GM13976 (cell line): ENCODE measurements around the gene TIMP2.

ENCODE experiments used
- DNase-seq: peaks from one replicate; pipeline ENCODE4 v3.0.0; 2012; ENCODE audit warnings: low spot score
- in situ Hi-C: fragments of 300-500 bp; cut with MboI; formaldehyde crosslinking; loops from one replicate; pipeline ENCODE4 v1.12.0; 2022; ENCODE audit warnings: low sequenced_read_pairs, mixed read lengths, inconsistent platforms; ENCODE audit not compliant: unreplicated experiment
- TF ChIP-seq, protein P1 (sequence below): IDR thresholded peaks from 2 replicates; pipeline ENCODE4 v1.5.1; 2012; ENCODE audit warnings: borderline replicate concordance, mild to moderate bottlenecking; ENCODE audit not compliant: insufficient read depth; ENCODE audit errors: extremely low read depth, missing control alignments, control extremely low read depth

The TIMP2 gene, protein sequence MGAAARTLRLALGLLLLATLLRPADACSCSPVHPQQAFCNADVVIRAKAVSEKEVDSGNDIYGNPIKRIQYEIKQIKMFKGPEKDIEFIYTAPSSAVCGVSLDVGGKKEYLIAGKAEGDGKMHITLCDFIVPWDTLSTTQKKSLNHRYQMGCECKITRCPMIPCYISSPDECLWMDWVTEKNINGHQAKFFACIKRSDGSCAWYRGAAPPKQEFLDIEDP

DNA sequence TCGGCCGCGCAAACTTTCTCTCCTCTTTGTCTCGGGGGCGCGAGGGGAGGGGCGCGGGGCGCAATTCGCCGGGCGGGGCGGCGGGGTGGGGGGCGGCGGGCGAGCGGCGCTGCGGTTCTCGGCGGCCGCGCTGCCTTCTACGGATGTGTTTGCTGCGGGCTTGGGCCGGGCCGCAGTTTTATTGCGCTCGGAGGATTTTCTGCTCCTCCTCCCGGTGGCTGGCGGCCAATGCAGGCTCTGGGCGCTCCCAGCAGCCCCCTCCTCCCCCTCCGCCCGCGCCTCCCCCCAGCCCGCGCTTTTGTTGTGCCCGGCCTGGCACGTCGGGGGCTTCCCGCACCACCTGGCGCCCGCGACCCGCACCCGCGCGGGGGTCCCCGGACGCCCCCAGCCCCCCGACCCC, at the start of gene TIMP2:
Gene TIMP2 (minus strand): TSS at position 154 of the 400 bp plus-strand sequence. CDS start 299 bp downstream, outside the sequence.
- TF ChIP-seq, protein P1, sequence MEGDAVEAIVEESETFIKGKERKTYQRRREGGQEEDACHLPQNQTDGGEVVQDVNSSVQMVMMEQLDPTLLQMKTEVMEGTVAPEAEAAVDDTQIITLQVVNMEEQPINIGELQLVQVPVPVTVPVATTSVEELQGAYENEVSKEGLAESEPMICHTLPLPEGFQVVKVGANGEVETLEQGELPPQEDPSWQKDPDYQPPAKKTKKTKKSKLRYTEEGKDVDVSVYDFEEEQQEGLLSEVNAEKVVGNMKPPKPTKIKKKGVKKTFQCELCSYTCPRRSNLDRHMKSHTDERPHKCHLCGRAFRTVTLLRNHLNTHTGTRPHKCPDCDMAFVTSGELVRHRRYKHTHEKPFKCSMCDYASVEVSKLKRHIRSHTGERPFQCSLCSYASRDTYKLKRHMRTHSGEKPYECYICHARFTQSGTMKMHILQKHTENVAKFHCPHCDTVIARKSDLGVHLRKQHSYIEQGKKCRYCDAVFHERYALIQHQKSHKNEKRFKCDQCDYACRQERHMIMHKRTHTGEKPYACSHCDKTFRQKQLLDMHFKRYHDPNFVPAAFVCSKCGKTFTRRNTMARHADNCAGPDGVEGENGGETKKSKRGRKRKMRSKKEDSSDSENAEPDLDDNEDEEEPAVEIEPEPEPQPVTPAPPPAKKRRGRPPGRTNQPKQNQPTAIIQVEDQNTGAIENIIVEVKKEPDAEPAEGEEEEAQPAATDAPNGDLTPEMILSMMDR = no peak
- peak; percentile 81 for DNase-seq
- in situ Hi-C loops = no loop called here

DNA sequence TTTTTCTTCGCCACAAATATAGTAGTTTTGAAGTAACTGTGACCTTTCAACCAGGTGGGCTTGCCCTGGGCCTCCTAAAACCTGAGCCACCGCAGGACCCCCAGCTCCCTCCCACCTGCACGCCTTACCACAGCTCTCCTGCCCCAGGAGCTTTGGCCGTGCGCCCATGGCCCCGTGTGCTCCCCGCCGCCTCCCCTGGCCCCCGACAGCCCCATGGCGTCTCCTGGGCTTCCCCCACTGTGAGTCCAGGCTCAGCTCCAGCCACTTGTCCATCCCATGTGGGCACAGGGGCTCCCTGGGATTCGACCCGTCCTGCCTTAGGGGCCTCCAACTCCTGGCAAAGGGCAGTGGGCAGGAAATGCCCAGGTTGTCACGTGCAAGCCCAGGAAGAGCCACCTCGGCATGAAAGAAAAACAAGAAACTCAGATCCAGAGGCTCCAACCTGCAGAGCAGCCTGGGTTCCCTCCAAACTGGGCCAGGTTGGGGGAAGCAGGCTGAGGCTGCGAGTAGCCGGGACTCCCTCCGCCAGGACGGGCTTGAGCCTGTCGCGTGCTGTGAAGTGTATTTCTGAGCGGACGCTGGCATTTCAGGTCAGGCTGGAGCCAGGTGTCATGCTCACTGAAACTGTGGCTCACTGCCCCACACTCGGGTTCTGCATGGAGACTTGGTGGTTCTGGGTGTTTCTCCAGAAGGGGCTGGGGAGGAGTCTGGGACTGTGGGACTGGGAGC, 48.8 kb upstream of the TIMP2 start:
- no peak for DNase-seq
- TF ChIP-seq, protein P1 = no peak
- in situ Hi-C loops = no loop called here

DNA sequence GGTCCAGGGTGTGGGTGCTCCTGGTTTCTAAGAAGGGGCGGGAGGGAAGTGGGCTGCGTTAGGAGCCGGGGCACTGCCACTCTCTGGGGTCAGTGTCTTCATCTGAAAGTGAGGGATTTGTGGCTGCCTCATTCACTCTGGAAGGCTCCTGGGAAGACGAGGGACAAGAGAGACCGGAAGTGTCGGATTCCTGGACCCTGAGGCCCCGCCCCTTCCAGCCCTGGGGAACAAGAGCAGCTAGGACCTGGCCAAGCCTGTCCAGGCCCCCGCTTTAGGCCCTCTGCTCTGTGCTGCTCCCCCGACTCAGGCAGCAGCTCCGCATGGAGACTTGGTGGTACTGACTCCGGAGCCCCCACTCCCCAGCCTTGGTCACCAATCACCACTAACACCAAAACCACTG, 48.0 kb upstream of the TIMP2 start:
- in situ Hi-C loops = no loop called here
- no peak for DNase-seq
- TF ChIP-seq, protein P1 = no peak

DNA sequence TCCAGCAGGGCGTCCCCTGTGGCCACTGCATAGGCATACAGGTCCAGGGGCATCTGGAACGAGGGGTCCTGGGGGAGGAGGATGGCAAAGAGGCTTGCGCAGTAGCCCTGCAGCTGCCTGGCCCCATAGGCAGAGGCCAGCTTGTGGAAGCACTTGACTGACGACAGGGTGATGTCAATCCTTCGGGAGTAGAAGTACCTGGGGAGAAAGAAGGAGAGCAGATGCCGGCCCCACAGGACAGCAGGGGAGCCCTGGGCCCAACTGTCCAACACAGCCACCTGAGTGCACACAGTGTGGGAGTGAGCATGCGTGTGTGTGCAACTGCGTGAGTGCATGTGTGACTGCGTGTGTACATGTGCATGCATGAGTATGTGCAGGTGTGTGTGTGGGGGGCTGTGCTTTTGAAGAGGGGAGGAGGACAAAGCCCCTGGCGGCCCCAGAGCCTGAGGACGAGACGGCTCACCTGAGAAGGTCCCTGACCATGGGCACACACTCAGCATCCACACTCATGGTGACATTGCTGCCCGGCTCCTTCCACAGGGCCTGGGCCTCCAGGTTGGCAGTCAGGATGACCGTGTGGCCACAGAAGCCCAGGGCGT, 47.4 kb upstream of the TIMP2 start:
- in situ Hi-C loops = no loop called here
- DNase-seq = no peak
- TF ChIP-seq, protein P1 = no peak

DNA sequence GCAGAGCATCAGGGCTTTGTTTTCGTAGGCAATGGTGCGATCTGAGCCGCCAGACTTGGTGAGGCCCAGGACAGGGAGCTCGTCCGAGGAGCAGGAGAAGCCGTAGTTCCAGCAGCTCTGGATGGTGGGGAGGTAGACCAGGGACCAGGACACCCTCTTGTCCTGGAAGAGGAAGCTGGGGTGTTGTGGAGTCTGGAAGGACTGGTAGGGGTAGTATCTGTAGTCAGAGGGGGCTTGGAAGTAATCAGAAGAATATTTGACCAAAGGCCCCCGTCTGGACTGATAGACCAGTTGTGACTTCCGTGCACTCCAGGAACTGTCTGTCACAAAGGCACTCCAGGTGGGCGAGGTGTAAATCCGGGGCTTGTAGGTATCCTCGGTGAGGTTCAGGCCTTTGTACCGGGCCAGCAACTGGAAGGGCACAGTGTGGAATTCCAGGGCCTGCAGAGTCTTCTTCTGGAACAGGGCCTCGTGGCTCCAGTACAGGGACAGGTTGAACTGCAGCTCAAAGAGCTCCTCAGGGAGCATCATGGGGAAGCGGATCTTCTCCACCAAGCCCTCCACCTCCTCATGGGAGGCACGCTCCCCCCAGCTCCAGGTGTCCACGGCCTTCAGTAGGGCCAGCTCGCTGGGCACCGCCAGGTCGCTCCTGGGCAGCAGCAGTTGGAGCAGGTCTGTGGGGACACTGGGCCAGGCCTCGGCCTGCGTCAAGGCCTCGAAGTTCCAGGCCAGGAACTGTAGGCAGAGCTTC, 46.7 kb upstream of the TIMP2 start:
- in situ Hi-C loops = no loop called here
- TF ChIP-seq, protein P1 = no peak
- no peak for DNase-seq
